T-cell (primary cell): Measurements from ENCODE around the gene TLE4. TPM values are rescaled to one million over a fixed set of nuclear protein-coding genes. Genes with fewer than 3 reads are reported as not detected.

Experiments used
- ATAC-seq, 4 experiments: fragments of 200-7000 bp in 3 of 4; fragments of 150-1000 bp in 1 of 4; cut with Tn5 transposase; replicated peaks in 1 of 4; 1 replicate in 3 of 4; 2 replicates in 1 of 4; pipeline ENCODE4 v1.10.0; 2021; ENCODE audit warnings: moderate library complexity in 3 of 4, mild to moderate bottlenecking in 2 of 4, moderate number of reproducible peaks in 1 of 4
- CTCF ChIA-PET, 2 donors: fragments of 300-600 bp; sonication (Branson Sonifier 250); formaldehyde crosslinking; loops; one replicate each; lab custom pipeline; 2022; ENCODE audit warnings: antibody characterized with exemption in 2 of 2; lab: Charles Lee
- POLR2A ChIA-PET, 2 donors: fragments of 300-600 bp; sonication (Branson Sonifier 250); formaldehyde crosslinking; loops; one replicate each; lab custom pipeline; 2022; ENCODE audit warnings: antibody characterized with exemption in 2 of 2; lab: Charles Lee
- DNase-seq, 35 experiments: peaks; one replicate each; pipeline versions ENCODE4 v3.0.0 to v3.0.0-alpha.2; 2013 to 2023
- H3K27ac ChIP-seq: one replicate; pipeline ENCODE4 v1.5.1; 2013; ENCODE audit warnings: low read length
- H3K27me3 ChIP-seq, 2 experiments: replicated peaks in 1 of 2; 1 replicate in 1 of 2; 2 replicates in 1 of 2; pipeline versions ENCODE4 v1.6.1 to v1.7.0; 2013; ENCODE audit warnings: low read length in 1 of 2, mixed read lengths in 1 of 2; ENCODE audit not compliant: control insufficient read depth in 2 of 2, insufficient read depth in 2 of 2; ENCODE audit errors: extremely low read depth in 1 of 2
- H3K36me3 ChIP-seq, 2 donors: 1 replicate in 1 of 2; 2 replicates in 1 of 2; pipeline versions ENCODE4 v1.6.1 to v1.7.0; 2013; ENCODE audit warnings: low read length in 1 of 2; ENCODE audit not compliant: control insufficient read depth in 2 of 2, insufficient read depth in 1 of 2; ENCODE audit errors: extremely low read depth in 1 of 2
- H3K4me1 ChIP-seq, 2 experiments: 1 replicate in 1 of 2; 2 replicates in 1 of 2; pipeline versions ENCODE4 v1.6.1 to v1.7.0; 2013; ENCODE audit warnings: low read length in 2 of 2, mixed read lengths in 1 of 2; ENCODE audit not compliant: insufficient read depth in 2 of 2, control insufficient read depth in 1 of 2; ENCODE audit errors: extremely low read depth in 1 of 2
- H3K4me3 ChIP-seq, 2 donors: 1 replicate in 1 of 2; 2 replicates in 1 of 2; pipeline versions ENCODE4 v1.5.1 to v1.7.0; 2013; ENCODE audit warnings: mild to moderate bottlenecking in 2 of 2, low read length in 1 of 2, moderate library complexity in 1 of 2; ENCODE audit not compliant: control insufficient read depth in 1 of 2; ENCODE audit errors: extremely low read depth in 1 of 2
- H3K9me3 ChIP-seq: 2 replicates; pipeline ENCODE4 v1.7.0; 2013
- H3K27ac Mint-ChIP-seq, 2 donors: one replicate each; pipeline ENCODE4 v1.8.0; 2020 to 2021; ENCODE audit warnings: mild to moderate bottlenecking in 2 of 2, mixed read lengths in 2 of 2
- H3K27me3 Mint-ChIP-seq, 2 donors: one replicate each; pipeline ENCODE4 v1.8.0; 2021 to 2022; ENCODE audit warnings: mixed read lengths in 2 of 2
- H3K36me3 Mint-ChIP-seq: one replicate; pipeline ENCODE4 v1.8.0; 2021; ENCODE audit warnings: mixed read lengths
- H3K4me1 Mint-ChIP-seq, 3 donors: one replicate each; pipeline ENCODE4 v1.8.0; 2020 to 2022; ENCODE audit warnings: mixed read lengths in 3 of 3, mild to moderate bottlenecking in 1 of 3
- H3K4me3 Mint-ChIP-seq, 3 donors: one replicate each; pipeline ENCODE4 v1.8.0; 2020 to 2022; ENCODE audit warnings: mild to moderate bottlenecking in 3 of 3, mixed read lengths in 3 of 3, moderate library complexity in 3 of 3
- H3K9me3 Mint-ChIP-seq, 3 donors: one replicate each; pipeline ENCODE4 v1.8.0; 2020 to 2022; ENCODE audit warnings: mixed read lengths in 3 of 3
- WGBS: methylation state at CpG from one replicate; pipeline ENCODE4 v1.1.5; 2013; ENCODE audit warnings: missing lambda C conversion rate; ENCODE audit not compliant: insufficient coverage; 5-methylcytosine and 5-hydroxymethylcytosine counted together
- total RNA-seq, 35 experiments: library from RNA in 6 of 35; stranded (reverse) in 6 of 35; fragments of 120-200 nt in 1 of 35; gene quantifications; one replicate each; pipeline versions ENCODE4 v1.2.1 to v1.2.4 and lab custom pipeline; 2013 to 2026

The TLE4 gene
- total RNA-seq, 5 donors from 2014 or later (not counting 1 experiment from before 2014, with no cell fraction given), result 65.9 to 138 (median 78.7) TPM

GRCh38 chr9:79579624-79580023 lies 7.9 kb downstream of the TLE4 start:
- Histone ChIP-seq H3K27ac (no peak overlapping the region), H3K27me3 (no peaks in the 10 kb centered on the region), H3K36me3 (no peaks in the 10 kb centered on the region), H3K4me1 (peaks cover 34 to 51% of the 10 kb centered on the region in 2 experiments), H3K4me3 (no peak overlapping the region), H3K9me3 (no peaks in the 10 kb centered on the region)
- CTCF ChIA-PET, result interaction anchor here in 1 of 2 donors (0.6 kb wide), 1 partner anchor 71 kb away, joined by 4 read pairs; no protein-coding TSS in a partner anchor
- Mint-ChIP-seq H3K4me1 (peaks cover 94 to 95% (median 94%) of the 10 kb centered on the region in 3 donors), H3K36me3 (peaks cover 23% of the 10 kb centered on the region), H3K9me3 (no peaks in the 10 kb centered on the region), H3K4me3 (peak overlapping the region in 1 of 3 donors; percentile 34), H3K27ac (peak overlapping the region; percentile 73 to 84), H3K27me3 (no peaks in the 10 kb centered on the region)
- WGBS, result no CpG with 5 or more reads among the region's 2 CpGs
- ATAC-seq (no peak), DNase-seq (no peak)
- POLR2A ChIA-PET, result interaction anchor here (0.6 to 1.4 kb wide), 3 partner anchors 7 to 13 kb away, joined by 3 to 5 read pairs (median 3); partner anchors contain the start of gene TLE4 (in 2 of the 2)

GRCh38 chr9:79580055-79580454 lies 8.3 kb downstream of the TLE4 start:
- DNase-seq (no peak), ATAC-seq (no peak)
- CTCF ChIA-PET, result interaction anchor here in 1 of 2 donors (0.6 kb wide), 1 partner anchor 9 kb away, joined by 3 read pairs; the partner anchor contains the start of gene TLE4
- WGBS, result 100% methylated on average over 7 of the region's 7 CpGs
- H3K36me3 ChIP-seq, result no peaks in the 10 kb centered on the region
- H3K27ac ChIP-seq, result no peak overlapping the region
- Mint-ChIP-seq H3K4me3 (peak overlapping the region in 1 of 3 donors; percentile 54), H3K4me1 (peaks cover 94 to 95% (median 95%) of the 10 kb centered on the region in 3 donors), H3K36me3 (peaks cover 24% of the 10 kb centered on the region), H3K9me3 (no peaks in the 10 kb centered on the region), H3K27me3 (no peaks in the 10 kb centered on the region), H3K27ac (peak overlapping the region; percentile 84 to 91)
- POLR2A ChIA-PET, result interaction anchor here (1.0 to 1.4 kb wide), 2 partner anchors 8 kb away, joined by 3 to 5 read pairs; partner anchors contain the start of gene TLE4 (in 2 of the 2)
- no peaks in the 10 kb centered on the region for H3K9me3 ChIP-seq
- H3K4me1 ChIP-seq, result peaks cover 31 to 49% of the 10 kb centered on the region in 2 experiments
- H3K27me3 ChIP-seq, result no peaks in the 10 kb centered on the region
- no peak overlapping the region for H3K4me3 ChIP-seq

DNA sequence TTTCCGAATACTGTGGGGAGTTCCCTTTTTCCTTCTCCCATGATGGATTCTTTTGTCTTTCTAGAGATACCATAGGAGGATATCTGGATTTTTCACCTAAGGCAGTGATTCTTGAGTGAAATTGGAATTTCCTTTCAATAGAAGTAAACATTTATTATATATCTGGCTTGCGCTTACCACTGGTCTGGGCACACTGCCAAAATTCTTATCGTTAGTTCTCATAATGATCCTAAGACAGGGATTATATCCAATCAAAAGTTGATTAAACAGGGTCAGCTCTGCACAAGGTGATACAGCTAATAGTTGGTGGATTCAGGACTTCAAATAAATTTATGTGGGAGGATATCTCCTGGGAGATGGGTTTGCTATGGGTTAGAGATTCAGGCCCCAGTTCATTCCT lies 9.6 kb downstream of the TLE4 start:
- H3K9me3 ChIP-seq, result no peaks in the 10 kb centered on the region
- ChIA-PET POLR2A (interaction anchor here in 1 of 2 donors (0.7 to 3.2 kb wide), 2 partner anchors 9 to 119 kb away, joined by 3 to 47 read pairs; partner anchors contain the start of gene TLE4), CTCF (no interaction called here)
- peaks cover 85 to 96% (median 92%) of the 10 kb centered on the region in 3 donors for H3K4me1 Mint-ChIP-seq
- DNase-seq (peak in 2 of 35 experiments; percentile 8 to 61), ATAC-seq (peak in 3 of 4 experiments; percentile 1 to 13 (median 10))
- no peaks in the 10 kb centered on the region for H3K27me3 Mint-ChIP-seq
- peaks cover 0 to 2% of the 10 kb centered on the region in 2 donors for H3K36me3 ChIP-seq
- peak overlapping the region in 1 of 2 donors; percentile 6 for H3K4me3 ChIP-seq
- peak overlapping the region; percentile 59 for H3K27ac ChIP-seq
- H3K36me3 Mint-ChIP-seq, result peaks cover 25% of the 10 kb centered on the region
- H3K27me3 ChIP-seq, result no peaks in the 10 kb centered on the region
- peak overlapping the region; percentile 46 to 60 (median 54) for H3K4me3 Mint-ChIP-seq
- no peaks in the 10 kb centered on the region for H3K9me3 Mint-ChIP-seq
- no CpG with 5 or more reads among the region's 3 CpGs for WGBS
- peak overlapping the region; percentile 84 to 91 for H3K27ac Mint-ChIP-seq
- peaks cover 31 to 41% of the 10 kb centered on the region in 2 experiments for H3K4me1 ChIP-seq

DNA sequence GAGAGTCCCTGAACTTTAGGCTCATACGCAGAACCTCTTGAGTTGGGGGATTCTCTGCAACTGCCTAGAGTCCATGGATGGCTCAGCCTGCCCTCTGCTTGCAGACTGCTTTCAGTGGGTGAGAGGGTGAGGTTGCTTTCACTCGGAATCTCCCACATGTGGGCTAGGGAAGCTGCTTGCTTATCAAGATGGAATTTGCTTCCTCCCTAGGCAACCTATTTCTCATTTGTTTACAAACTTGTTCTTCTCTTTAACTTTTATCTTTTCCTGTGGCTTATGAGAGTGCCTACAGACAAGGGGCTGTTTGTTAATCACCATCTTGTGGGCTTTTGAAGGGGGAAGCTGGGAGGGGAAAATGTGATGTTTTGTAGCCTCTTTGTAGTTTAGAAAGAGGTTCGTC lies 10.0 kb downstream of the TLE4 start:
- H3K27ac Mint-ChIP-seq, result peak overlapping the region; percentile 84 to 91
- H3K27ac ChIP-seq, result peak overlapping the region; percentile 59
- DNase-seq, result peak in 25 of 35 experiments; percentile 3 to 69 (median 19)
- H3K4me3 Mint-ChIP-seq, result peak overlapping the region; percentile 46 to 60 (median 54)
- POLR2A ChIA-PET, result interaction anchor here (0.7 to 3.2 kb wide), 4 partner anchors 10 to 119 kb away, joined by 3 to 47 read pairs (median 5); partner anchors contain the start of gene TLE4 (in 2 of the 2)
- H3K27me3 Mint-ChIP-seq, result no peaks in the 10 kb centered on the region
- peaks cover 31 to 39% of the 10 kb centered on the region in 2 experiments for H3K4me1 ChIP-seq
- H3K9me3 ChIP-seq, result no peaks in the 10 kb centered on the region
- no peaks in the 10 kb centered on the region for H3K9me3 Mint-ChIP-seq
- no peaks in the 10 kb centered on the region for H3K27me3 ChIP-seq
- H3K4me3 ChIP-seq, result peak overlapping the region in 1 of 2 donors; percentile 6
- peaks cover 81 to 94% (median 90%) of the 10 kb centered on the region in 3 donors for H3K4me1 Mint-ChIP-seq
- H3K36me3 Mint-ChIP-seq, result peaks cover 24% of the 10 kb centered on the region
- CTCF ChIA-PET, result interaction anchor here in 1 of 2 donors (0.7 kb wide), 1 partner anchor 38 kb away, joined by 4 read pairs; no protein-coding TSS in a partner anchor
- peak; percentile 82 to 86 (median 84) for ATAC-seq
- peaks cover 0 to 3% of the 10 kb centered on the region in 2 donors for H3K36me3 ChIP-seq
- WGBS, result 80% methylated on average over 1 of the region's 3 CpGs

DNA sequence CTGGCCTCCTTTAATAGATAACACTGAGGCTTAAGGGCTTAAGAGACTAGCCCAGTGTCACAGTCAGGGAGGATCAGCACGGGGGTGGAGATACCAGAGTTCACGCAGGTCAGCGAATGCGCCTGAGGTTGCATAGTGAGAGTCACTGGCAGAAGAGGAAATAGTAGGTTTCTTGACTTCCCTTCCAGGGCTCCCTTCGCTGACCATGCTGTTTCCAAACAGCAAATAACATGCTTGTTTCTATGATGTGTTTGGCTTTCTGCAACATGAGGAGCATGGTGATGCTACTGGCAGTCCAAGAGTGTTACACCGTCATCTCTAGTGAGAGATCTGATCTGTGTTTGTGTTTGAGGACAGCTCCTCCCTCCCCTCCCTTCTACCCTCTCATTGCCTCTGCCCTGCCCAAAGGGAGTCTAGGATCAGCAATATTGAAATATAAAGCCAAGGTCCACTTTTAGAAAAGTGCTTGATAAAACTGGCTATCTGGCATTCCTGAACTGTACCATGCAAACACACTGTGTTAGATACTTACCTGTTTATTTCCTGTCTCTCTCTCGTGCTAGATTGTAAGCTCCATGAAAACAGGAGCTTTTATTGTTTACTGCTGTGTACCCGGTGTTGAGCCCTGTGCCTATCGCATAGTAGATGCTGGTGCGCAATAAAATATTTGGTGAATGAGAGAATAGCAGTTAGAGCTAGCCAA lies 12.3 kb downstream of the TLE4 start:
- no peaks in the 10 kb centered on the region for H3K9me3 ChIP-seq
- ChIA-PET POLR2A (interaction anchor here (0.7 to 3.2 kb wide), 2 partner anchors 12 kb away, joined by 4 to 47 read pairs; partner anchors contain the start of gene TLE4 (in 2 of the 2)), CTCF (no interaction called here)
- H3K27ac ChIP-seq, result no peak overlapping the region
- no peak overlapping the region for H3K4me3 ChIP-seq
- H3K36me3 ChIP-seq, result peaks cover 0 to 3% of the 10 kb centered on the region in 2 donors
- peaks cover 75 to 87% (median 84%) of the 10 kb centered on the region in 3 donors for H3K4me1 Mint-ChIP-seq
- peaks cover 33% of the 10 kb centered on the region for H3K36me3 Mint-ChIP-seq
- WGBS, result 57% methylated on average over 7 of the region's 10 CpGs
- H3K4me3 Mint-ChIP-seq, result peak overlapping the region; percentile 25 to 54 (median 31)
- peaks cover 29 to 31% of the 10 kb centered on the region in 2 experiments for H3K4me1 ChIP-seq
- H3K27me3 Mint-ChIP-seq, result no peaks in the 10 kb centered on the region
- peak overlapping the region; percentile 68 to 77 for H3K27ac Mint-ChIP-seq
- no peaks in the 10 kb centered on the region for H3K9me3 Mint-ChIP-seq
- H3K27me3 ChIP-seq, result no peaks in the 10 kb centered on the region
- ATAC-seq, result peak; percentile 15 to 62 (median 43)
- DNase-seq, result peak in 26 of 35 experiments; percentile 9 to 52 (median 23)

DNA sequence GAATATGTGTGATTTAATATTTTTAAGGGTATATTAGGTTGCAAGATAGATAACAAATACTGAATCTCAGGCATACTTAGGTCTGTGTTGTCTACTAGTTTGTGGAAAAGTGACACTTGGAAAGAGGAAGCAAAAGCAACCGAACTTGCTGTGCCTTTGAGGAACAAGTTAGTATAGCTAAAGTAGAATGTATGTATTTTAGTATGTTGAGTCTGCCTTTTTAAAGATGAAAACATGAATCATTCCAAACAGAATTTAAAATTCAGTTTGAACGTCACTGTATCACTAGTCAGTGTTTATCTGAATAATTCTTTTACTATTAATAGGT lies 12.9 kb downstream of the TLE4 start:
- H3K36me3 Mint-ChIP-seq, result peaks cover 37% of the 10 kb centered on the region
- Histone ChIP-seq H3K36me3 (peaks cover 0 to 3% of the 10 kb centered on the region in 2 donors), H3K4me1 (peaks cover 27 to 31% of the 10 kb centered on the region in 2 experiments), H3K4me3 (no peak overlapping the region), H3K27ac (no peak overlapping the region), H3K9me3 (no peaks in the 10 kb centered on the region), H3K27me3 (no peaks in the 10 kb centered on the region)
- H3K4me3 Mint-ChIP-seq, result peak overlapping the region; percentile 25 to 54 (median 31)
- H3K9me3 Mint-ChIP-seq, result no peaks in the 10 kb centered on the region
- no peak for ATAC-seq
- POLR2A ChIA-PET, result interaction anchor here (0.7 to 0.8 kb wide), 2 partner anchors 13 to 27 kb away, joined by 4 to 15 read pairs; partner anchors contain the start of gene TLE4 (in 1 of the 2)
- WGBS, result no CpG with 5 or more reads among the region's 2 CpGs
- H3K4me1 Mint-ChIP-seq, result peaks cover 76 to 87% (median 84%) of the 10 kb centered on the region in 3 donors
- CTCF ChIA-PET, result interaction anchor here in 1 of 2 donors (0.6 kb wide), 1 partner anchor 50 kb away, joined by 3 read pairs; no protein-coding TSS in a partner anchor
- no peaks in the 10 kb centered on the region for H3K27me3 Mint-ChIP-seq
- DNase-seq, result no peak
- H3K27ac Mint-ChIP-seq, result peak overlapping the region; percentile 68 to 71
